GM23338 (cell line): Measurements from ENCODE around the gene KIAA2012. TPM values are rescaled to one million over a fixed set of nuclear protein-coding genes. Genes with fewer than 3 reads are reported as not detected.

Source experiments
- ATAC-seq: fragments of 200-7000 bp; cut with Tn5 transposase; 3 replicates; pipeline ENCODE4 v1.9.1; 2020
- DNase-seq: peaks from one replicate; pipeline ENCODE4 v3.0.0-alpha.2; 2015; ENCODE audit warnings: low spot score
- H2AFZ ChIP-seq: fragments of 200-600 bp; sonication (generic); 2 replicates; pipeline ENCODE4 v1.8.0; 2016; ENCODE audit warnings: antibody characterized with exemption, mild to moderate bottlenecking, moderate library complexity
- H3F3A ChIP-seq: fragments of 200-600 bp; sonication (generic); replicated peaks from 2 replicates; pipeline ENCODE4 v1.8.0; 2017; ENCODE audit warnings: antibody characterized with exemption, mixed run types, low read depth
- H3K27ac ChIP-seq: fragments of 200-600 bp; sonication (generic); 2 replicates; pipeline ENCODE4 v1.6.1; 2016; ENCODE audit warnings: low read depth
- H3K27me3 ChIP-seq: fragments of 200-600 bp; sonication (generic); 2 replicates; pipeline ENCODE4 v1.8.0; 2016; ENCODE audit warnings: mild to moderate bottlenecking, mixed run types, moderate library complexity; ENCODE audit not compliant: insufficient read depth
- H3K36me3 ChIP-seq: fragments of 200-600 bp; sonication (generic); 2 replicates; pipeline ENCODE4 v1.8.0; 2016; ENCODE audit warnings: mild to moderate bottlenecking; ENCODE audit not compliant: insufficient read depth
- H3K4me1 ChIP-seq: fragments of 200-600 bp; sonication (generic); 2 replicates; pipeline ENCODE4 v1.8.0; 2016; ENCODE audit warnings: mild to moderate bottlenecking, moderate library complexity; ENCODE audit not compliant: insufficient read depth
- H3K4me2 ChIP-seq: fragments of 200-600 bp; sonication (generic); 2 replicates; pipeline ENCODE4 v1.7.1; 2017; ENCODE audit warnings: mixed run types
- H3K4me3 ChIP-seq: fragments of 200-600 bp; sonication (generic); 2 replicates; pipeline ENCODE4 v1.6.1; 2016; ENCODE audit warnings: mixed run types
- H3K79me2 ChIP-seq: fragments of 200-600 bp; sonication (generic); replicated peaks from 2 replicates; pipeline ENCODE4 v1.8.0; 2017; ENCODE audit warnings: mild to moderate bottlenecking; ENCODE audit not compliant: insufficient read depth
- H3K9me2 ChIP-seq: fragments of 200-600 bp; sonication (generic); 2 replicates; pipeline ENCODE4 v1.8.0; 2017; ENCODE audit not compliant: insufficient read depth
- H4K20me1 ChIP-seq: fragments of 200-600 bp; sonication (generic); replicated peaks from 2 replicates; pipeline ENCODE4 v1.8.0; 2017; ENCODE audit warnings: mild to moderate bottlenecking; ENCODE audit not compliant: insufficient read depth
- H3K27ac Mint-ChIP-seq: 2 replicates; pipeline ENCODE4 v1.8.0; 2020; ENCODE audit warnings: inconsistent platforms, mild to moderate bottlenecking, moderate library complexity, mixed read lengths
- H3K27me3 Mint-ChIP-seq: 3 replicates; pipeline ENCODE4 v1.8.0; 2022; ENCODE audit warnings: low read depth, mild to moderate bottlenecking, moderate library complexity, mixed read lengths, inconsistent platforms; ENCODE audit not compliant: insufficient read depth, poor library complexity
- H3K36me3 Mint-ChIP-seq: 3 replicates; pipeline ENCODE4 v1.8.0; 2021; ENCODE audit warnings: low read depth, mild to moderate bottlenecking, inconsistent platforms, moderate library complexity, mixed read lengths
- H3K4me1 Mint-ChIP-seq: 3 replicates; pipeline ENCODE4 v1.8.0; 2020; ENCODE audit warnings: mild to moderate bottlenecking, inconsistent platforms, mixed read lengths
- H3K4me3 Mint-ChIP-seq: 3 replicates; pipeline ENCODE4 v1.8.0; 2021; ENCODE audit warnings: moderate library complexity, mild to moderate bottlenecking, inconsistent platforms, mixed read lengths
- H3K9me3 Mint-ChIP-seq: 3 replicates; pipeline ENCODE4 v1.8.0; 2020; ENCODE audit warnings: moderate library complexity, mild to moderate bottlenecking, inconsistent platforms, mixed read lengths
- CREB1 ChIP-seq: fragments of 250-450 bp; sonication (Bioruptor Pico); IDR thresholded peaks from 2 replicates; pipeline ENCODE4 v1.5.0; 2020; ENCODE audit warnings: low read depth, mild to moderate bottlenecking, moderate library complexity
- EZH2 ChIP-seq: fragments of 200-600 bp; sonication (generic); IDR thresholded peaks from one replicate; pipeline ENCODE4 v1.8.0; 2017; ENCODE audit warnings: antibody characterized with exemption, mild to moderate bottlenecking, low read depth; ENCODE audit not compliant: unreplicated experiment
- EZH2phosphoT487 ChIP-seq: fragments of 200-600 bp; sonication (generic); IDR thresholded peaks from one replicate; pipeline ENCODE4 v1.8.1; 2018; ENCODE audit warnings: antibody characterized with exemption; ENCODE audit not compliant: unreplicated experiment
- JUNB ChIP-seq: IDR thresholded peaks from one replicate; pipeline ENCODE4 v1.6.1; 2016; ENCODE audit warnings: antibody characterized with exemption; ENCODE audit not compliant: unreplicated experiment
- NANOG ChIP-seq: IDR thresholded peaks from 2 replicates; pipeline ENCODE4 v1.6.1; 2016; ENCODE audit warnings: antibody characterized with exemption, borderline replicate concordance
- POLR2AphosphoS5 ChIP-seq: IDR thresholded peaks from 2 replicates; pipeline ENCODE4 v1.6.1; 2016; ENCODE audit warnings: antibody characterized with exemption, low read depth
- ZNF114 ChIP-seq: fragments of 250-450 bp; sonication (Bioruptor Pico); IDR thresholded peaks from 2 replicates; pipeline ENCODE4 v1.5.0; 2020; ENCODE audit warnings: mild to moderate bottlenecking, moderate library complexity
- polyA plus RNA-seq: library from polyadenylated mRNA; unstranded; fragments of >200 nt; fragmentation: Nextera tagmentation; extraction: Ambion mirVana; gene quantifications from 2 replicates; pipeline ENCODE4 v1.2.1, GENCODE V29; 2016
- total RNA-seq: library from RNA; depleted of rRNA; stranded (reverse); fragments of >200 nt; shearing (Covaris generic); gene quantifications from 2 replicates; pipeline ENCODE4 v1.2.3, GENCODE V29; 2014
- TF ChIP-seq, protein P1 (sequence below), 2 experiments: fragments of 200-600 bp in 1 of 2; sonication (generic) in 1 of 2; conservative IDR thresholded peaks; 2 replicates each; pipeline versions ENCODE4 v1.5.1 to v1.6.1; 2016 to 2017; ENCODE audit warnings: antibody characterized with exemption in 2 of 2, low read depth in 2 of 2, mild to moderate bottlenecking in 2 of 2, moderate library complexity in 1 of 2
- TF ChIP-seq, protein P2 (sequence below): IDR thresholded peaks from 2 replicates; pipeline ENCODE4 v1.6.1; 2016; ENCODE audit warnings: antibody characterized with exemption
- TF ChIP-seq, protein P3 (sequence below): IDR thresholded peaks from one replicate; pipeline ENCODE4 v1.6.1; 2018; ENCODE audit warnings: antibody characterized with exemption; ENCODE audit not compliant: unreplicated experiment

The KIAA2012 gene
- total and polyA plus RNA-seq, 2 experiments from 2014 or later = 0.03 to 0.08 TPM

DNA sequence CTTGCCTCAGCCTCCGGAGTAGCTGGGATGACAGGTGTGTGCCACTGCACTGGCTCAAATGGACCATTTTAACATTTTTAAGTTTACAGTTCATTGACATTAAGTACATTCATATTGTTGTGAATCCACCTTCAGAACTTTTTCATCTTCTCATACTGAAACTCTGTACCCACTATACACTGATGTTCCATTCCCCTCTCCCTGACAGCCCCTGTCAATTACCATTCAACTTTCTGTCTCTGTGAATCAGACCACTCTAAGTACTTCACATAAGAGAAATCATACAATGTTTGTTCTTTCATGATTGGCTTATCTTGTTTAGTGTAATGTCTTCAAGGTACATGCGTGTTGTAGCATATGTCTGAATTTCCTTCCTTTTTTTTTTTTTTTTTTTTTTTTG, 1.9 kb upstream of the KIAA2012 start:
- Histone ChIP-seq H3K9me2 (peaks cover 3% of the 10 kb centered on the region), H2AFZ (no peak overlapping the region), H3K4me3 (no peak overlapping the region), H3K79me2 (no peaks in the 10 kb centered on the region), H3K36me3 (no peaks in the 10 kb centered on the region), H3K4me1 (peaks cover 17% of the 10 kb centered on the region), H3F3A (no peaks in the 10 kb centered on the region), H4K20me1 (no peaks in the 10 kb centered on the region), H3K27me3 (no peaks in the 10 kb centered on the region), H3K27ac (no peak overlapping the region), H3K4me2 (no peak overlapping the region)
- TF ChIP-seq NANOG (no peak), POLR2AphosphoS5 (no peak), EZH2phosphoT487 (no peak), EZH2 (no peak), CREB1 (no peak), JUNB (no peak), ZNF114 (CRISPR knock-in tag) (no peak)
- peaks cover 2% of the 10 kb centered on the region for H3K27me3 Mint-ChIP-seq
- ATAC-seq (no peak), DNase-seq (no peak)
- no peak overlapping the region for H3K27ac Mint-ChIP-seq
- no peak overlapping the region for H3K4me3 Mint-ChIP-seq
- H3K4me1 Mint-ChIP-seq = peaks cover 11% of the 10 kb centered on the region
- no peaks in the 10 kb centered on the region for H3K36me3 Mint-ChIP-seq
- no peaks in the 10 kb centered on the region for H3K9me3 Mint-ChIP-seq

DNA sequence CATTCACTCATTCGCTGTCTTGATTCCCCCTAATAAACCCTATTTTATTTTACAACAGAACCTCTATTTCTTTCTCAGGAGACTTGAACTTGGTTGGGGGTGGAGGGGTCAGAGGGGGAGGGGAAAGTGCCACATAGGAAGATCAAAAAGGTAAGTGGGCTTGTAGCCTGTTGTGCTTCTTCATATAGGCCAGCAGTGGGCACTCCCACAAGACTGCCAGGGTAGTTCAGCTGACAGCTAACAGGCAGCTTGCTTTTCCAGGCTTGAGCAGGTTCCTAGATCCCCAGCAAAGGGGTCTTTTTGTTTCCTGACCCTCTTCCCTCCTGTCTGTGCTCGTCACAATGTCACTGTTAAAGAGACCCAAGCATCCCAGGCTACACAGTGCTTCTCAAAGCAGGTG, 829 bp upstream of the KIAA2012 start:
- ATAC-seq (peak; percentile 89), DNase-seq (peak; percentile 74)
- peaks cover 3% of the 10 kb centered on the region for H3K9me2 ChIP-seq
- H3K27ac Mint-ChIP-seq = no peak overlapping the region
- H3K4me3 Mint-ChIP-seq = no peak overlapping the region
- no peak overlapping the region for H3K4me3 ChIP-seq
- no peak overlapping the region for H2AFZ ChIP-seq
- no peaks in the 10 kb centered on the region for H3K9me3 Mint-ChIP-seq
- H3K27me3 Mint-ChIP-seq = peaks cover 2% of the 10 kb centered on the region
- no peaks in the 10 kb centered on the region for H3K36me3 Mint-ChIP-seq
- no peaks in the 10 kb centered on the region for H3K36me3 ChIP-seq
- no peaks in the 10 kb centered on the region for H4K20me1 ChIP-seq
- no peaks in the 10 kb centered on the region for H3F3A ChIP-seq
- peaks cover 17% of the 10 kb centered on the region for H3K4me1 ChIP-seq
- H3K27ac ChIP-seq = no peak overlapping the region
- no peaks in the 10 kb centered on the region for H3K27me3 ChIP-seq
- H3K79me2 ChIP-seq = no peaks in the 10 kb centered on the region
- peaks cover 11% of the 10 kb centered on the region for H3K4me1 Mint-ChIP-seq
- TF ChIP-seq, protein P1, sequence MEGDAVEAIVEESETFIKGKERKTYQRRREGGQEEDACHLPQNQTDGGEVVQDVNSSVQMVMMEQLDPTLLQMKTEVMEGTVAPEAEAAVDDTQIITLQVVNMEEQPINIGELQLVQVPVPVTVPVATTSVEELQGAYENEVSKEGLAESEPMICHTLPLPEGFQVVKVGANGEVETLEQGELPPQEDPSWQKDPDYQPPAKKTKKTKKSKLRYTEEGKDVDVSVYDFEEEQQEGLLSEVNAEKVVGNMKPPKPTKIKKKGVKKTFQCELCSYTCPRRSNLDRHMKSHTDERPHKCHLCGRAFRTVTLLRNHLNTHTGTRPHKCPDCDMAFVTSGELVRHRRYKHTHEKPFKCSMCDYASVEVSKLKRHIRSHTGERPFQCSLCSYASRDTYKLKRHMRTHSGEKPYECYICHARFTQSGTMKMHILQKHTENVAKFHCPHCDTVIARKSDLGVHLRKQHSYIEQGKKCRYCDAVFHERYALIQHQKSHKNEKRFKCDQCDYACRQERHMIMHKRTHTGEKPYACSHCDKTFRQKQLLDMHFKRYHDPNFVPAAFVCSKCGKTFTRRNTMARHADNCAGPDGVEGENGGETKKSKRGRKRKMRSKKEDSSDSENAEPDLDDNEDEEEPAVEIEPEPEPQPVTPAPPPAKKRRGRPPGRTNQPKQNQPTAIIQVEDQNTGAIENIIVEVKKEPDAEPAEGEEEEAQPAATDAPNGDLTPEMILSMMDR (conservative IDR thresholded peaks at IDR 0.05; ENCODE audit: low read depth in 2 of 2) = peak; percentile 56 to 72
- TF ChIP-seq, protein P2, sequence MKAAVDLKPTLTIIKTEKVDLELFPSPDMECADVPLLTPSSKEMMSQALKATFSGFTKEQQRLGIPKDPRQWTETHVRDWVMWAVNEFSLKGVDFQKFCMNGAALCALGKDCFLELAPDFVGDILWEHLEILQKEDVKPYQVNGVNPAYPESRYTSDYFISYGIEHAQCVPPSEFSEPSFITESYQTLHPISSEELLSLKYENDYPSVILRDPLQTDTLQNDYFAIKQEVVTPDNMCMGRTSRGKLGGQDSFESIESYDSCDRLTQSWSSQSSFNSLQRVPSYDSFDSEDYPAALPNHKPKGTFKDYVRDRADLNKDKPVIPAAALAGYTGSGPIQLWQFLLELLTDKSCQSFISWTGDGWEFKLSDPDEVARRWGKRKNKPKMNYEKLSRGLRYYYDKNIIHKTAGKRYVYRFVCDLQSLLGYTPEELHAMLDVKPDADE = no peak
- H3K4me2 ChIP-seq = no peak overlapping the region

DNA sequence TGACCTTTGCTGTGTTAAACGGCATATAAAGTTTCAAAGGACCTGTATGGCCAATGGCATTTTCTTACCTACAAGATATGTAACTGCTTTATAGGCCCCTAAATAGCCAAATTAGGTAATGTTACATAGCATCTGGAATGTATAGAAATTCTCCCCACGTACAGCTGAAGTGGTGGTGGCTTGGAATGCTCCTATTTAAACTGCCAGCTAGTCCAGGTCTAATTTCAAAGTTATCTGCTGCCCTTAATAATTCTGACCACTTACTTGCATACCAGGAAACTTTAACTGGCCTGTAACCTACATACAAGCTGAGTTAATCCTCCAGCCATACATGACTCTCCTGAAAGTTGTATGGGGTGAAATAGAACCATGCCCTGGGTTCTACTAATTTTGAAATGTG, 1.3 kb downstream of the KIAA2012 start:
- no peaks in the 10 kb centered on the region for H4K20me1 ChIP-seq
- peaks cover 17% of the 10 kb centered on the region for H3K4me1 ChIP-seq
- DNase-seq (no peak), ATAC-seq (no peak)
- no peaks in the 10 kb centered on the region for H3K36me3 ChIP-seq
- Mint-ChIP-seq H3K4me1 (peaks cover 11% of the 10 kb centered on the region; the same call in 2 of the 3 replicates), H3K27ac (no peak overlapping the region), H3K27me3 (peaks cover 5% of the 10 kb centered on the region), H3K4me3 (no peak overlapping the region), H3K36me3 (no peaks in the 10 kb centered on the region), H3K9me3 (no peaks in the 10 kb centered on the region)
- H3K27ac ChIP-seq = no peak overlapping the region
- H3K4me3 ChIP-seq = no peak overlapping the region
- H3K27me3 ChIP-seq = no peaks in the 10 kb centered on the region
- no peaks in the 10 kb centered on the region for H3F3A ChIP-seq
- no peak overlapping the region for H2AFZ ChIP-seq
- H3K79me2 ChIP-seq = no peaks in the 10 kb centered on the region
- H3K4me2 ChIP-seq = no peak overlapping the region
- peaks cover 3% of the 10 kb centered on the region for H3K9me2 ChIP-seq
- TF ChIP-seq, protein P2 = no peak
- TF ChIP-seq NANOG = no peak
- TF ChIP-seq, protein P3, sequence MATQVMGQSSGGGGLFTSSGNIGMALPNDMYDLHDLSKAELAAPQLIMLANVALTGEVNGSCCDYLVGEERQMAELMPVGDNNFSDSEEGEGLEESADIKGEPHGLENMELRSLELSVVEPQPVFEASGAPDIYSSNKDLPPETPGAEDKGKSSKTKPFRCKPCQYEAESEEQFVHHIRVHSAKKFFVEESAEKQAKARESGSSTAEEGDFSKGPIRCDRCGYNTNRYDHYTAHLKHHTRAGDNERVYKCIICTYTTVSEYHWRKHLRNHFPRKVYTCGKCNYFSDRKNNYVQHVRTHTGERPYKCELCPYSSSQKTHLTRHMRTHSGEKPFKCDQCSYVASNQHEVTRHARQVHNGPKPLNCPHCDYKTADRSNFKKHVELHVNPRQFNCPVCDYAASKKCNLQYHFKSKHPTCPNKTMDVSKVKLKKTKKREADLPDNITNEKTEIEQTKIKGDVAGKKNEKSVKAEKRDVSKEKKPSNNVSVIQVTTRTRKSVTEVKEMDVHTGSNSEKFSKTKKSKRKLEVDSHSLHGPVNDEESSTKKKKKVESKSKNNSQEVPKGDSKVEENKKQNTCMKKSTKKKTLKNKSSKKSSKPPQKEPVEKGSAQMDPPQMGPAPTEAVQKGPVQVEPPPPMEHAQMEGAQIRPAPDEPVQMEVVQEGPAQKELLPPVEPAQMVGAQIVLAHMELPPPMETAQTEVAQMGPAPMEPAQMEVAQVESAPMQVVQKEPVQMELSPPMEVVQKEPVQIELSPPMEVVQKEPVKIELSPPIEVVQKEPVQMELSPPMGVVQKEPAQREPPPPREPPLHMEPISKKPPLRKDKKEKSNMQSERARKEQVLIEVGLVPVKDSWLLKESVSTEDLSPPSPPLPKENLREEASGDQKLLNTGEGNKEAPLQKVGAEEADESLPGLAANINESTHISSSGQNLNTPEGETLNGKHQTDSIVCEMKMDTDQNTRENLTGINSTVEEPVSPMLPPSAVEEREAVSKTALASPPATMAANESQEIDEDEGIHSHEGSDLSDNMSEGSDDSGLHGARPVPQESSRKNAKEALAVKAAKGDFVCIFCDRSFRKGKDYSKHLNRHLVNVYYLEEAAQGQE = no peak
- TF ChIP-seq, protein P1 (conservative IDR thresholded peaks at IDR 0.05; ENCODE audit: low read depth in 2 of 2) = no peak
- TF ChIP-seq POLR2AphosphoS5 = no peak
